ENCODE measurements around the gene ALB. TPM values are rescaled to one million over a fixed set of nuclear protein-coding genes. Genes with fewer than 3 reads are reported as not detected.

Gene ALB
- total and polyA plus RNA-seq, 7 experiments from 2014 or later: 0.45 to 0.96 TPM; not detected in 5

GRCh38 chr4:73429118-73429517, 25.0 kb downstream of the ALB start:
- Mint-ChIP-seq H3K4me3 (no peak overlapping the region), H3K36me3 (no peaks in the 10 kb centered on the region), H3K27me3 (peaks cover 0 to 23% (median 5%) of the 10 kb centered on the region in 5 donors), H3K9me3 (peaks cover 0 to 1% (median 0%) of the 10 kb centered on the region in 11 donors), H3K4me1 (no peaks in the 10 kb centered on the region), H3K27ac (no peak overlapping the region)
- DNase-seq: no peak
- Histone ChIP-seq H3K27ac (ENCODE audit: low read depth, low read length) (no peak overlapping the region), H3K27me3 (ENCODE audit: control insufficient read depth in 2 of 2, insufficient read depth in 2 of 2, low read length in 2 of 2) (no peaks in the 10 kb centered on the region), H3K4me1 (ENCODE audit: control insufficient read depth in 2 of 2, insufficient read depth in 2 of 2, low read length in 2 of 2) (no peaks in the 10 kb centered on the region), H3K9me3 (ENCODE audit: control insufficient read depth in 2 of 3, low read length in 3 of 3) (no peaks in the 10 kb centered on the region), H3K36me3 (ENCODE audit: control insufficient read depth in 2 of 3, insufficient read depth in 3 of 3, low read length in 3 of 3) (no peaks in the 10 kb centered on the region), H3K4me3 (ENCODE audit: low read length) (no peak overlapping the region)
- POLR2A ChIA-PET: no interaction called here
- no peak for ATAC-seq
- CTCF ChIA-PET: interaction anchor here (1.1 kb wide), 1 partner anchor 9 kb away, joined by 4 read pairs; no protein-coding TSS in a partner anchor
- intact Hi-C loops (cut with micrococcal nuclease): no loop called here

DNA sequence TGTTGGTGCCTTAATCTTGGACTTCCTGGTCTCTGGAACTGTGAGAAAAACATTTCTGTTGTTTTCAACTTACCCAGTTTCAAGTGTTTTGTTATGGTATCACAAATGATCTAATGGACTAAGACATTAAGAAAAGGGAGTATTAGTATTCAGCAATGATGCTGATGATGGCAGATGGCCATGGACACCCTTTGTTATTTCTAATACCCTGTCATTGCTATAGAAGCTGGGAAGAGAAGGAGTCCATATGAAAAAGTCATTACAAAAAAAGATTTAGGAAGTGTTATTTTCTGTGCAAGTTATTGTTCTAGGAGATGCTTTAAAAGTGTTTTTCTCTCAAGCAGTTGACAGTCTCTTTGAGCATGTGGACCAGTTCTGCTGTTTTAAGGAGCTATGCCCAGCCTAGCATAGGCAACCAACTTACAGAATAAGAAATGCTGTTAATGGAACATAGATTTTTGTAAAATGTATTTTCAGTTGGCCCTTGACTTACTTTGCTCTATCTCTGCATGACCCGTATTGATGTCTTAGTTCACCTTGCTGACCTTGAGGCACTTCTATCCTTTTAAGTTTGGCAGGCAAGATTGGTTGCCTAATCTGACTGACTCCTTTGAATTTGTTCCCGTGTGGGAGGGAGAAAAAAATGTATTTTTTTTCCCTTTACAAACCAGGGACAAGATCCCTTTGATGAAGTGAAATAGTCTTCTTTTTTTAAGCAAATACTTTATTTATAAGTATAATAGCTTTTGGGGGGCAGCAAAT, 25.9 kb downstream of the ALB start:
- H3K9me3 ChIP-seq (ENCODE audit: control insufficient read depth in 2 of 3, low read length in 3 of 3): no peaks in the 10 kb centered on the region
- H3K4me1 Mint-ChIP-seq: no peaks in the 10 kb centered on the region
- H3K36me3 Mint-ChIP-seq: no peaks in the 10 kb centered on the region
- no peaks in the 10 kb centered on the region for H3K4me1 ChIP-seq (ENCODE audit: control insufficient read depth in 2 of 2, insufficient read depth in 2 of 2, low read length in 2 of 2)
- peaks cover 0 to 1% (median 0%) of the 10 kb centered on the region in 11 donors for H3K9me3 Mint-ChIP-seq
- intact Hi-C loops (cut with micrococcal nuclease): loop anchor here in 1 of 2 donors (5.0 kb wide), 1 partner anchor 728 kb away; no protein-coding TSS in a partner anchor
- no peak for DNase-seq
- peaks cover 0 to 23% (median 5%) of the 10 kb centered on the region in 5 donors for H3K27me3 Mint-ChIP-seq
- no peak overlapping the region for H3K27ac ChIP-seq (ENCODE audit: low read depth, low read length)
- no peaks in the 10 kb centered on the region for H3K27me3 ChIP-seq (ENCODE audit: control insufficient read depth in 2 of 2, insufficient read depth in 2 of 2, low read length in 2 of 2)
- no peak overlapping the region for H3K27ac Mint-ChIP-seq
- no peak for ATAC-seq
- H3K36me3 ChIP-seq (ENCODE audit: control insufficient read depth in 2 of 3, insufficient read depth in 3 of 3, low read length in 3 of 3): no peaks in the 10 kb centered on the region
- no peak overlapping the region for H3K4me3 Mint-ChIP-seq
- H3K4me3 ChIP-seq (ENCODE audit: low read length): no peak overlapping the region
- POLR2A ChIA-PET: no interaction called here
- CTCF ChIA-PET: no interaction called here

- intact Hi-C loops (cut with micrococcal nuclease): loop anchor here in 1 of 2 donors (5.0 kb wide), 1 partner anchor 729 kb away; no protein-coding TSS in a partner anchor
- no peaks in the 10 kb centered on the region for H3K36me3 ChIP-seq (ENCODE audit: control insufficient read depth in 2 of 3, insufficient read depth in 3 of 3, low read length in 3 of 3)
- no peak overlapping the region for H3K27ac Mint-ChIP-seq
- no peaks in the 10 kb centered on the region for H3K9me3 ChIP-seq (ENCODE audit: control insufficient read depth in 2 of 3, low read length in 3 of 3)
- ATAC-seq (no peak), DNase-seq (no peak)
- H3K27ac ChIP-seq (ENCODE audit: low read depth, low read length): no peak overlapping the region
- H3K27me3 ChIP-seq (ENCODE audit: control insufficient read depth in 2 of 2, insufficient read depth in 2 of 2, low read length in 2 of 2): no peaks in the 10 kb centered on the region
- H3K4me1 ChIP-seq (ENCODE audit: control insufficient read depth in 2 of 2, insufficient read depth in 2 of 2, low read length in 2 of 2): no peaks in the 10 kb centered on the region
- H3K36me3 Mint-ChIP-seq: no peaks in the 10 kb centered on the region
- POLR2A ChIA-PET: no interaction called here
- H3K4me1 Mint-ChIP-seq: no peaks in the 10 kb centered on the region
- CTCF ChIA-PET: no interaction called here
- no peaks in the 10 kb centered on the region for H3K9me3 Mint-ChIP-seq
- no peak overlapping the region for H3K4me3 ChIP-seq (ENCODE audit: low read length)
- no peak overlapping the region for H3K4me3 Mint-ChIP-seq
- H3K27me3 Mint-ChIP-seq: peaks cover 0 to 17% (median 5%) of the 10 kb centered on the region in 5 donors
Observed at GRCh38 chr4:73431813-73432168, 27.7 kb downstream of the ALB start.

DNA sequence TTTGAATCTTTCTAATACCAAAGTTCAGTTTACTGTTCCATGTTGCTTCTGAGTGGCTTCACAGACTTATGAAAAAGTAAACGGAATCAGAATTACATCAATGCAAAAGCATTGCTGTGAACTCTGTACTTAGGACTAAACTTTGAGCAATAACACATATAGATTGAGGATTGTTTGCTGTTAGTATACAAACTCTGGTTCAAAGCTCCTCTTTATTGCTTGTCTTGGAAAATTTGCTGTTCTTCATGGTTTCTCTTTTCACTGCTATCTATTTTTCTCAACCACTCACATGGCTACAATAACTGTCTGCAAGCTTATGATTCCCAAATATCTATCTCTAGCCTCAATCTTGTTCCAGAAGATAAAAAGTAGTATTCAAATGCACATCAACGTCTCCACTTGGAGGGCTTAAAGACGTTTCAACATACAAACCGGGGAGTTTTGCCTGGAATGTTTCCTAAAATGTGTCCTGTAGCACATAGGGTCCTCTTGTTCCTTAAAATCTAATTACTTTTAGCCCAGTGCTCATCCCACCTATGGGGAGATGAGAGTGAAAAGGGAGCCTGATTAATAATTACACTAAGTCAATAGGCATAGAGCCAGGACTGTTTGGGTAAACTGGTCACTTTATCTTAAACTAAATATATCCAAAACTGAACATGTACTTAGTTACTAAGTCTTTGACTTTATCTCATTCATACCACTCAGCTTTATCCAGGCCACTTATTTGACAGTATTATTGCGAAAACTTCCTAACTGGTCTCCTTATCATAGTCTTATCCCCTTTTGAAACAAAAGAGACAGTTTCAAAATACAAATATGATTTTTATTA, 28.3 kb downstream of the ALB start:
- H3K27me3 ChIP-seq (ENCODE audit: control insufficient read depth in 2 of 2, insufficient read depth in 2 of 2, low read length in 2 of 2): no peaks in the 10 kb centered on the region
- no peaks in the 10 kb centered on the region for H3K4me1 ChIP-seq (ENCODE audit: control insufficient read depth in 2 of 2, insufficient read depth in 2 of 2, low read length in 2 of 2)
- H3K9me3 ChIP-seq (ENCODE audit: control insufficient read depth in 2 of 3, low read length in 3 of 3): no peaks in the 10 kb centered on the region
- H3K4me3 ChIP-seq (ENCODE audit: low read length): no peak overlapping the region
- no peaks in the 10 kb centered on the region for H3K36me3 Mint-ChIP-seq
- H3K9me3 Mint-ChIP-seq: no peaks in the 10 kb centered on the region
- ChIA-PET CTCF (no interaction called here), POLR2A (no interaction called here)
- H3K27ac Mint-ChIP-seq: no peak overlapping the region
- no peaks in the 10 kb centered on the region for H3K4me1 Mint-ChIP-seq
- peak; percentile 51 for ATAC-seq
- H3K4me3 Mint-ChIP-seq: no peak overlapping the region
- H3K36me3 ChIP-seq (ENCODE audit: control insufficient read depth in 2 of 3, insufficient read depth in 3 of 3, low read length in 3 of 3): no peaks in the 10 kb centered on the region
- no peak overlapping the region for H3K27ac ChIP-seq (ENCODE audit: low read depth, low read length)
- no peak for DNase-seq
- H3K27me3 Mint-ChIP-seq: peaks cover 0 to 17% (median 5%) of the 10 kb centered on the region in 5 donors
- intact Hi-C loops (cut with micrococcal nuclease): loop anchor here in 1 of 2 donors (5.0 kb wide), 1 partner anchor 730 kb away; no protein-coding TSS in a partner anchor

DNA sequence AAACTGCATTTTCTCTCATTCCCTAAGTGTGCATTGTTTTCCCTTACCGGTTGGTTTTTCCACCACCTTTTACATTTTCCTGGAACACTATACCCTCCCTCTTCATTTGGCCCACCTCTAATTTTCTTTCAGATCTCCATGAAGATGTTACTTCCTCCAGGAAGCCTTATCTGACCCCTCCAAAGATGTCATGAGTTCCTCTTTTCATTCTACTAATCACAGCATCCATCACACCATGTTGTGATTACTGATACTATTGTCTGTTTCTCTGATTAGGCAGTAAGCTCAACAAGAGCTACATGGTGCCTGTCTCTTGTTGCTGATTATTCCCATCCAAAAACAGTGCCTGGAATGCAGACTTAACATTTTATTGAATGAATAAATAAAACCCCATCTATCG, 29.1 kb downstream of the ALB start:
- Mint-ChIP-seq H3K9me3 (no peaks in the 10 kb centered on the region), H3K27ac (no peak overlapping the region), H3K4me3 (no peak overlapping the region), H3K27me3 (peaks cover 0 to 17% (median 10%) of the 10 kb centered on the region in 5 donors), H3K36me3 (no peaks in the 10 kb centered on the region), H3K4me1 (no peaks in the 10 kb centered on the region)
- ChIA-PET POLR2A (no interaction called here), CTCF (no interaction called here)
- peak; percentile 57 for ATAC-seq
- intact Hi-C loops (cut with micrococcal nuclease): loop anchor here in 1 of 2 donors (5.0 kb wide), 1 partner anchor 731 kb away; no protein-coding TSS in a partner anchor
- Histone ChIP-seq H3K27me3 (ENCODE audit: control insufficient read depth in 2 of 2, insufficient read depth in 2 of 2, low read length in 2 of 2) (no peaks in the 10 kb centered on the region), H3K4me1 (ENCODE audit: control insufficient read depth in 2 of 2, insufficient read depth in 2 of 2, low read length in 2 of 2) (no peaks in the 10 kb centered on the region), H3K36me3 (ENCODE audit: control insufficient read depth in 2 of 3, insufficient read depth in 3 of 3, low read length in 3 of 3) (no peaks in the 10 kb centered on the region), H3K27ac (ENCODE audit: low read depth, low read length) (no peak overlapping the region), H3K9me3 (ENCODE audit: control insufficient read depth in 2 of 3, low read length in 3 of 3) (no peaks in the 10 kb centered on the region), H3K4me3 (ENCODE audit: low read length) (no peak overlapping the region)
- DNase-seq: no peak

- H3K27me3 Mint-ChIP-seq: peaks cover 0 to 16% (median 10%) of the 10 kb centered on the region in 5 donors
- no peaks in the 10 kb centered on the region for H3K36me3 Mint-ChIP-seq
- Histone ChIP-seq H3K4me3 (ENCODE audit: low read length) (no peak overlapping the region), H3K4me1 (ENCODE audit: control insufficient read depth in 2 of 2, insufficient read depth in 2 of 2, low read length in 2 of 2) (no peaks in the 10 kb centered on the region), H3K36me3 (ENCODE audit: control insufficient read depth in 2 of 3, insufficient read depth in 3 of 3, low read length in 3 of 3) (no peaks in the 10 kb centered on the region), H3K27me3 (ENCODE audit: control insufficient read depth in 2 of 2, insufficient read depth in 2 of 2, low read length in 2 of 2) (no peaks in the 10 kb centered on the region), H3K27ac (ENCODE audit: low read depth, low read length) (no peak overlapping the region), H3K9me3 (ENCODE audit: control insufficient read depth in 2 of 3, low read length in 3 of 3) (no peaks in the 10 kb centered on the region)
- no peaks in the 10 kb centered on the region for H3K4me1 Mint-ChIP-seq
- ChIA-PET CTCF (no interaction called here), POLR2A (no interaction called here)
- H3K9me3 Mint-ChIP-seq: no peaks in the 10 kb centered on the region
- intact Hi-C loops (cut with micrococcal nuclease): loop anchor here in 1 of 2 donors (5.0 kb wide), 1 partner anchor 732 kb away; no protein-coding TSS in a partner anchor
- ATAC-seq (no peak), DNase-seq (no peak)
- H3K27ac Mint-ChIP-seq: no peak overlapping the region
- no peak overlapping the region for H3K4me3 Mint-ChIP-seq
Observed at GRCh38 chr4:73434311-73434710, 30.2 kb downstream of the ALB start.

Measured in naive thymus-derived CD4-positive, alpha-beta T cell (primary cell).